Body of pancreas (tissue), 4 donors: ENCODE results near the gene CBFB.

Source experiments
- POLR2A ChIP-seq, 3 donors: fragments of 450-650 bp; IDR thresholded peaks; one replicate each; pipeline ENCODE4 v1.6.1; 2016; ENCODE audit warnings: antibody characterized with exemption in 3 of 3, mild to moderate bottlenecking in 2 of 3
- TF ChIP-seq, protein P1 (sequence below), 7 experiments: fragments of 450-650 bp in 4 of 7; fragments of 200-600 bp in 3 of 7; sonication (generic) in 3 of 7; IDR thresholded peaks; one replicate each; pipeline ENCODE4 v1.5.1; 2016 to 2019; ENCODE audit warnings: antibody characterized with exemption in 7 of 7

DNA sequence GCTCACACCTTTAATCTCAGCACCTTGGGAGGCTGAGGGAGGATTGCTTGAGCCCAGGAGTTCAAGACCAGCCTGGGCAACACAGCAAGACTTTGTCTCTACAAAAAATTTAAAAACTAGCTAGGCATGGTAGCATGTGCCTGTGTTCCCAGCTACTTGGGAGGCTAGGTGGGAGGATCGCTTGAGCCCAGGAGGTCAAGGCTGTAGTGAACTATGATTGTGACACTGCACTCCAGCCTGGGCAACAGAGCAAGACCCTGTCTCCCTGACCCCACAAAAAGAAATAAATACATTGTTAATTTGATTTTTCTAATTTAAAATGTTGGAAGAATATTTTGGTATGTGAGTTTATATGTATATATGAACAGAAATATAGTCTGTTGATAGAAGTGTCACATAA lies 58.3 kb downstream of the CBFB start:
- TF ChIP-seq, protein P1, sequence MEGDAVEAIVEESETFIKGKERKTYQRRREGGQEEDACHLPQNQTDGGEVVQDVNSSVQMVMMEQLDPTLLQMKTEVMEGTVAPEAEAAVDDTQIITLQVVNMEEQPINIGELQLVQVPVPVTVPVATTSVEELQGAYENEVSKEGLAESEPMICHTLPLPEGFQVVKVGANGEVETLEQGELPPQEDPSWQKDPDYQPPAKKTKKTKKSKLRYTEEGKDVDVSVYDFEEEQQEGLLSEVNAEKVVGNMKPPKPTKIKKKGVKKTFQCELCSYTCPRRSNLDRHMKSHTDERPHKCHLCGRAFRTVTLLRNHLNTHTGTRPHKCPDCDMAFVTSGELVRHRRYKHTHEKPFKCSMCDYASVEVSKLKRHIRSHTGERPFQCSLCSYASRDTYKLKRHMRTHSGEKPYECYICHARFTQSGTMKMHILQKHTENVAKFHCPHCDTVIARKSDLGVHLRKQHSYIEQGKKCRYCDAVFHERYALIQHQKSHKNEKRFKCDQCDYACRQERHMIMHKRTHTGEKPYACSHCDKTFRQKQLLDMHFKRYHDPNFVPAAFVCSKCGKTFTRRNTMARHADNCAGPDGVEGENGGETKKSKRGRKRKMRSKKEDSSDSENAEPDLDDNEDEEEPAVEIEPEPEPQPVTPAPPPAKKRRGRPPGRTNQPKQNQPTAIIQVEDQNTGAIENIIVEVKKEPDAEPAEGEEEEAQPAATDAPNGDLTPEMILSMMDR (IDR thresholded peaks at IDR 0.05) = no peak
- no peak for TF ChIP-seq POLR2A (IDR thresholded peaks at IDR 0.05)
